ENCODE data around the gene FRAT1. TPM values are rescaled to one million over a fixed set of nuclear protein-coding genes. Genes with fewer than 3 reads are reported as not detected.

The FRAT1 gene
- total and polyA plus RNA-seq, 2 experiments from 2014 or later, result 14.2 TPM

GRCh38 chr10:97366572-97366971, 47.5 kb downstream of the FRAT1 start:
- Histone ChIP-seq H4K20me1 (ENCODE audit: insufficient read depth, poor library complexity, severe bottlenecking) (no peaks in the 10 kb centered on the region), H3K27me3 (no peaks in the 10 kb centered on the region), H3K79me2 (no peaks in the 10 kb centered on the region), H3K27ac (no peak overlapping the region), H3K9me3 (ENCODE audit: low read depth) (no peaks in the 10 kb centered on the region), H3K4me3 (no peak overlapping the region), H3K4me2 (no peak overlapping the region), H3K4me1 (ENCODE audit: insufficient read depth) (no peaks in the 10 kb centered on the region), H3K9me2 (replicated peaks; ENCODE audit: insufficient read depth) (no peaks in the 10 kb centered on the region), H2AFZ (no peak overlapping the region), H3K36me3 (replicated peaks; ENCODE audit: insufficient read depth, low read depth) (no peaks in the 10 kb centered on the region)
- DNase-seq (ENCODE audit: low spot score), result no peak
- WGBS (ENCODE audit: low lambda C conversion rate, missing lambda C conversion rate), result 96% methylated on average over 11 of the region's 11 CpGs
- no peak for TF ChIP-seq CTCF (IDR thresholded peaks at IDR 0.05; ENCODE audit: poor library complexity)
- TF ChIP-seq EZH2phosphoT487 (IDR thresholded peaks at IDR 0.05; ENCODE audit: low read depth, severe bottlenecking, unreplicated experiment), result no peak
- no peak for TF ChIP-seq EZH2 (IDR thresholded peaks at IDR 0.05; ENCODE audit: borderline replicate concordance)

DNA sequence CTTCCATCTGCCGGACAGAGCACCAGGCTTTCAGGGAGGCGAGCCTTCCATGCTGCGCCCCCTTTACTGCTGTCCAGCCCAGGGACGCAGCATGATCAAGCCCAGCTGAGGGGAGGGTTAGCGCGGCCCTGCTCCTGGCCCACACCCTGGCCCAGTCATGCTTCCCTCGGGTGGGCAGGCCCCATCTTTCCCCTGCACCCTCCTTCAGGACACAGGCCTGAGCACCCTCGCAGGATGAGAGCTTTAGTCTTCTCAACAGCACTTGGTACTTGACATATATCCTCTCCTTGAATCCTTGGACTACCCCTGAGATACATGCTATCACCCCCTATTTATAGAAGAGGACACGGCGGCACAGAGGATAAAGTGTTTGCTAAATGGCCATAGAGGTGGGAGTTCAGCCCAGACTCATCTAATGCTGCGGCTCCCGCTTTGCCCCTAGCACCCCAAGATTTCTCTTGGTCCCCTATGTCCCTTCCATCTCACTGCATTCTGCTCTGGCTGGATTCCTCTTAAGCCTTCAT, 48.1 kb downstream of the FRAT1 start:
- Histone ChIP-seq H3K79me2 (no peaks in the 10 kb centered on the region), H3K9me3 (ENCODE audit: low read depth) (no peaks in the 10 kb centered on the region), H3K36me3 (replicated peaks; ENCODE audit: insufficient read depth, low read depth) (no peaks in the 10 kb centered on the region), H2AFZ (no peak overlapping the region), H3K4me1 (ENCODE audit: insufficient read depth) (no peaks in the 10 kb centered on the region), H4K20me1 (ENCODE audit: insufficient read depth, poor library complexity, severe bottlenecking) (no peaks in the 10 kb centered on the region), H3K4me3 (no peak overlapping the region), H3K4me2 (no peak overlapping the region), H3K27me3 (no peaks in the 10 kb centered on the region), H3K9me2 (replicated peaks; ENCODE audit: insufficient read depth) (no peaks in the 10 kb centered on the region), H3K27ac (no peak overlapping the region)
- DNase-seq (ENCODE audit: low spot score), result no peak
- 96% methylated on average over 12 of the region's 12 CpGs for WGBS (ENCODE audit: low lambda C conversion rate, missing lambda C conversion rate)
- TF ChIP-seq EZH2phosphoT487 (IDR thresholded peaks at IDR 0.05; ENCODE audit: low read depth, severe bottlenecking, unreplicated experiment) (no peak), CTCF (IDR thresholded peaks at IDR 0.05; ENCODE audit: poor library complexity) (no peak), EZH2 (IDR thresholded peaks at IDR 0.05; ENCODE audit: borderline replicate concordance) (no peak)

Small RNA genes lying within 50 kb of the gene (small RNA-seq; reads per million reads assigned to genes)
- not detected for gene RF00017

Other genes with a start within 250 kb of the FRAT1 start
- gene SLIT1, start 133.3 kb upstream of the FRAT1 start, total RNA-seq, result 0.12 and 0.47 TPM in 2 replicates
- gene SLIT1, start 133.3 kb upstream of the FRAT1 start, polyA plus RNA-seq, result 0.65 TPM in 1 of 2 replicates, not detected in the other
- 6.4 and 8.7 TPM in 2 replicates for gene ARHGAP19, start 26.6 kb upstream of the FRAT1 start, total RNA-seq
- 2.7 and 5.0 TPM in 2 replicates for gene ARHGAP19, start 26.6 kb upstream of the FRAT1 start, polyA plus RNA-seq
- gene FRAT2, start 15.5 kb downstream of the FRAT1 start, total RNA-seq, result 23.4 and 27.4 TPM in 2 replicates
- gene FRAT2, start 15.5 kb downstream of the FRAT1 start, polyA plus RNA-seq, result 29.4 and 30.4 TPM in 2 replicates
- 8.5 and 10.6 TPM in 2 replicates for gene RRP12, start 82.1 kb downstream of the FRAT1 start, total RNA-seq
- gene RRP12, start 82.1 kb downstream of the FRAT1 start, polyA plus RNA-seq, result 19.6 and 20.6 TPM in 2 replicates
- gene PGAM1, start 106.9 kb downstream of the FRAT1 start, total RNA-seq, result 204 and 214 TPM in 2 replicates
- gene PGAM1, start 106.9 kb downstream of the FRAT1 start, polyA plus RNA-seq, result 239 and 254 TPM in 2 replicates
- gene EXOSC1, start 126.7 kb downstream of the FRAT1 start, total RNA-seq, result 34.7 and 40.0 TPM in 2 replicates
- gene EXOSC1, start 126.7 kb downstream of the FRAT1 start, polyA plus RNA-seq, result 39.1 and 51.7 TPM in 2 replicates
- gene ZDHHC16, start 126.9 kb downstream of the FRAT1 start, total RNA-seq, result 54.4 and 57.0 TPM in 2 replicates
- gene ZDHHC16, start 126.9 kb downstream of the FRAT1 start, polyA plus RNA-seq, result 81.9 and 86.8 TPM in 2 replicates
- 68.6 and 73.6 TPM in 2 replicates for gene MMS19, start 179.2 kb downstream of the FRAT1 start, total RNA-seq
- gene MMS19, start 179.2 kb downstream of the FRAT1 start, polyA plus RNA-seq, result 58.4 and 59.8 TPM in 2 replicates
- 12.8 and 20.6 TPM in 2 replicates for gene UBTD1, start 179.7 kb downstream of the FRAT1 start, total RNA-seq
- gene UBTD1, start 179.7 kb downstream of the FRAT1 start, polyA plus RNA-seq, result 37.0 and 37.1 TPM in 2 replicates